MM.1S (cell line): ENCODE data around the gene UBAC1.

Experiments
- CTCF ChIP-seq: fragments of 300-600 bp; sonication (generic); IDR thresholded peaks from 2 replicates; pipeline ENCODE4 v1.5.1; 2016; ENCODE audit warnings: antibody characterized with exemption, low read length, mixed read lengths
- EZH2 ChIP-seq: fragments of 300-600 bp; sonication (generic); optimal IDR thresholded peaks from 2 replicates; pipeline ENCODE3; 2017; ENCODE audit warnings: low read depth, mild to moderate bottlenecking, antibody characterized with exemption, low read length, mixed read lengths
- EZH2phosphoT487 ChIP-seq: fragments of 300-600 bp; sonication (generic); IDR thresholded peaks from 2 replicates; pipeline ENCODE4 v1.6.1; 2018; ENCODE audit warnings: antibody characterized with exemption, low read length

GRCh38 chr9:135901826-135902225 is 59.3 kb downstream of the UBAC1 start:
- TF ChIP-seq CTCF (no peak), EZH2phosphoT487 (no peak), EZH2 (no peak)
